NCI-H146 treated with DMSO at 0.1 percent for 48 hours (cell line): ENCODE results near the gene LGALS9B.
"Not testable (repeated sequence)": the region's sequence is repeated elsewhere in the genome, so short reads cannot be mapped to it uniquely, and the experiment has no call there.

Experiments used
- DNase-seq: peaks from one replicate; lab custom pipeline; 2025; ENCODE audit not compliant: unreplicated experiment; lab: John Stamatoyannopoulos, UW

LGALS9B gene

GRCh38 chr17:20467447-20467846, at the start of gene LGALS9B:
Gene LGALS9B (minus strand): TSS chr17:20467539. CDS start chr17:20467470, 69 bp downstream.
- not testable (repeated sequence) for DNase-seq

GRCh38 chr17:20516986-20517385, 49.6 kb upstream of the LGALS9B start:
- DNase-seq: not testable (repeated sequence)

- not testable (repeated sequence) for DNase-seq
These were observed 47.8 kb upstream of the LGALS9B start for GRCh38 chr17:20515099-20515498.

- not testable (repeated sequence) for DNase-seq
These were observed 46.2 kb upstream of the LGALS9B start for GRCh38 chr17:20513539-20513938.

- DNase-seq: not testable (repeated sequence)
These were observed 45.0 kb upstream of the LGALS9B start for GRCh38 chr17:20512378-20512777.

- DNase-seq: not testable (repeated sequence)
These were observed 44.4 kb upstream of the LGALS9B start for GRCh38 chr17:20511778-20512177.

- not testable (repeated sequence) for DNase-seq
These were observed 38.0 kb upstream of the LGALS9B start for GRCh38 chr17:20505333-20505732.

GRCh38 chr17:20504388-20505066, 37.2 kb upstream of the LGALS9B start:
- DNase-seq: not testable (repeated sequence)

GRCh38 chr17:20501896-20502295, 34.6 kb upstream of the LGALS9B start:
- DNase-seq: not testable (repeated sequence)

- not testable (repeated sequence) for DNase-seq
These were observed 33.0 kb upstream of the LGALS9B start for GRCh38 chr17:20500346-20500745.

- not testable (repeated sequence) for DNase-seq
These were observed 28.1 kb upstream of the LGALS9B start for GRCh38 chr17:20495420-20495819.

- DNase-seq: not testable (repeated sequence)
These were observed 27.4 kb upstream of the LGALS9B start for GRCh38 chr17:20494735-20495134.

GRCh38 chr17:20494147-20494546, 26.8 kb upstream of the LGALS9B start:
- DNase-seq: not testable (repeated sequence)

- DNase-seq: not testable (repeated sequence)
These were observed 25.6 kb upstream of the LGALS9B start for GRCh38 chr17:20492971-20493370.

GRCh38 chr17:20492099-20492498, 24.8 kb upstream of the LGALS9B start:
- not testable (repeated sequence) for DNase-seq

GRCh38 chr17:20484930-20485329, 17.6 kb upstream of the LGALS9B start:
- DNase-seq: peak; percentile 28

- DNase-seq: not testable (repeated sequence)
These were observed 12.7 kb upstream of the LGALS9B start for GRCh38 chr17:20479889-20480591.

- not testable (repeated sequence) for DNase-seq
These were observed 10.2 kb upstream of the LGALS9B start for GRCh38 chr17:20477398-20478071.

GRCh38 chr17:20475137-20475831, 7.9 kb upstream of the LGALS9B start:
- not testable (repeated sequence) for DNase-seq

- DNase-seq: not testable (repeated sequence)
These were observed 6.7 kb upstream of the LGALS9B start for GRCh38 chr17:20474081-20474480.

GRCh38 chr17:20469946-20470345, 2.6 kb upstream of the LGALS9B start:
- DNase-seq: not testable (repeated sequence)
